ENCODE data around the gene SV2B.

DNA sequence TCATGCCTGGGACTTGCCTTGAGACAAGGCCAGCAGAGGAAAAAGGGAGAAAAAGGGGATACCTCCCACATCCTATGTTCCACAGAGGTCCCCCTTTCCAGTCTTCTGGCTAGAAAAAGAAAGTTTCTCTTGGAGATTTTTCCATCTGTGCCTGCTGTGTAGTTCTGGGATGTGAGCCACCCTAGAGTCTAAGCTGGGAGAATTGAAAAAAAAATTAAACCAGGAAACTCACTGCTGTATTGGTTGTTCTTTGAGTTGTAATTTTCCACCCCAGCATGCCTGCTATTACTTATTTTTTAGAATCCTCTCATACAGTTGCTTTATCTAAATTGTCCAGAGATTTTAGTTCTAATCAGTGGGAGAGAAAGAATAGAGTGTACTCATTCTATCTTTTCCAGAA is 68.4 kb downstream of the SV2B start:
- TF ChIP-seq POLR2AphosphoS5 (IDR thresholded peaks at IDR 0.05) (no peak), EP300 (IDR thresholded peaks at IDR 0.05; ENCODE audit: low read depth) (no peak)
- TF ChIP-seq, protein P1, sequence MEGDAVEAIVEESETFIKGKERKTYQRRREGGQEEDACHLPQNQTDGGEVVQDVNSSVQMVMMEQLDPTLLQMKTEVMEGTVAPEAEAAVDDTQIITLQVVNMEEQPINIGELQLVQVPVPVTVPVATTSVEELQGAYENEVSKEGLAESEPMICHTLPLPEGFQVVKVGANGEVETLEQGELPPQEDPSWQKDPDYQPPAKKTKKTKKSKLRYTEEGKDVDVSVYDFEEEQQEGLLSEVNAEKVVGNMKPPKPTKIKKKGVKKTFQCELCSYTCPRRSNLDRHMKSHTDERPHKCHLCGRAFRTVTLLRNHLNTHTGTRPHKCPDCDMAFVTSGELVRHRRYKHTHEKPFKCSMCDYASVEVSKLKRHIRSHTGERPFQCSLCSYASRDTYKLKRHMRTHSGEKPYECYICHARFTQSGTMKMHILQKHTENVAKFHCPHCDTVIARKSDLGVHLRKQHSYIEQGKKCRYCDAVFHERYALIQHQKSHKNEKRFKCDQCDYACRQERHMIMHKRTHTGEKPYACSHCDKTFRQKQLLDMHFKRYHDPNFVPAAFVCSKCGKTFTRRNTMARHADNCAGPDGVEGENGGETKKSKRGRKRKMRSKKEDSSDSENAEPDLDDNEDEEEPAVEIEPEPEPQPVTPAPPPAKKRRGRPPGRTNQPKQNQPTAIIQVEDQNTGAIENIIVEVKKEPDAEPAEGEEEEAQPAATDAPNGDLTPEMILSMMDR (IDR thresholded peaks at IDR 0.05): no peak

Measured in transverse colon (tissue), 4 donors.